ENCODE data around the gene TUBA3D.
"Not testable (repeated sequence)": the region's sequence is repeated elsewhere in the genome, so short reads cannot be mapped to it uniquely, and the experiment has no call there.

TUBA3D gene

DNA sequence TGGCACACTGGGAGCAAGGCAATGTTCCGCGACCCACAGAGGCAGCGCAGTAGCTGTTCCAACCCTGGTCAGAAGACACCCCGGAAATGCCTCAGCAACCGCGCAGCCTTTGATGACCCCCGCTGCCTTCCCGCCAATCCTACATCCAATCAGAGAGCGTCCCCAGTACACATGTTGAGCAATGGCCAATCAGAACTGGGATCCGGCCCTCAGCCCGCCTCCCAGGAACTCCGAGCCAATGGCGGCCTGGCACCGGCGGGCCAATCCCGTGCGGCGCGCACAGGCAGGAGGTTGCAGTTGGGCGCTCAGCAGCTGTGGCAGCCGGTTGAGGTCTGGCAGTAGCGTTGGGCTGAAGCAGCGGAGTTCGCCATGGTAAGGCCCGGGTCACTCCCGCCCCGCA is at the start of gene TUBA3D:
TSS of gene TUBA3D (plus strand) at position 289 of the 400 bp plus-strand sequence. CDS start at position 370, 81 bp downstream.
- no peak for DNase-seq

DNA sequence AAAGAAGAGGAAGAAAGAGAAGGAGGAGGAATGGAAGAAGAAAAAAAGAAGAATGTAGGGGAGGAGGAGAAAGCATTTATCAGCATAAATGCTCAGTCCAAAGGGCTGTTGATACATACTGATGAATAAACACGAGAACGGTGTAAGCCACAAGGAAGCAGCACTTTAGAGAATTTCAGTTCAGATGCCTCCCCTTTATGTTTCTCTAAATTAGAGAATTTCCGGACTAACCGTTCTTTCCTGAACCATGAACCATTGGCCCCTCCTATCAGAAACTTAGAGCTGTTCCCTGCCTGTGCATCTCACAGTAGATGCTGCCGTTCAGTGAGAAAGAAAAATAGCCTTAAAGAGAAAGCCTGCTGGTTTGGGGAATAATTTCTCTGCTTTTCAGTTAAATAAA is 49.2 kb upstream of the TUBA3D start:
- DNase-seq: no peak

DNA sequence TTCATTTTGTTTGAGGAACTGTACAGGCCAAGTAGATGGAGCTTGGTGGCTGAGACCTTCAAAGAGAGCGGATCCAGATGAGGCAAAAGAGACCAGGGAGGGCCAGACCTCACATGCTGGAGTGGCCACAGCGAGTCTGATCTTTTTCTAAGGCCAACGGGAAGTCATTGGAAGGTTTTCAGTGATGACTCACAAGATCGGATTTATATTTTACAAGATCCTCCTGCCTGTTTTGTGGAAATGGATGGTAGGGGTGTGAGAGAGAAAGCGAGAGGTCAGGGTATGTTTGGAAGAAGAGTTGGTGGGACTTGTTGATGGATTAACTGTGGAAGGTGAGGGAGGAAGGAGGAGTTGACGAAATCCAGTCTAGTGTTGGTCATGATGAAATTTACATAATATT is 44.6 kb upstream of the TUBA3D start:
- no peak for DNase-seq

DNA sequence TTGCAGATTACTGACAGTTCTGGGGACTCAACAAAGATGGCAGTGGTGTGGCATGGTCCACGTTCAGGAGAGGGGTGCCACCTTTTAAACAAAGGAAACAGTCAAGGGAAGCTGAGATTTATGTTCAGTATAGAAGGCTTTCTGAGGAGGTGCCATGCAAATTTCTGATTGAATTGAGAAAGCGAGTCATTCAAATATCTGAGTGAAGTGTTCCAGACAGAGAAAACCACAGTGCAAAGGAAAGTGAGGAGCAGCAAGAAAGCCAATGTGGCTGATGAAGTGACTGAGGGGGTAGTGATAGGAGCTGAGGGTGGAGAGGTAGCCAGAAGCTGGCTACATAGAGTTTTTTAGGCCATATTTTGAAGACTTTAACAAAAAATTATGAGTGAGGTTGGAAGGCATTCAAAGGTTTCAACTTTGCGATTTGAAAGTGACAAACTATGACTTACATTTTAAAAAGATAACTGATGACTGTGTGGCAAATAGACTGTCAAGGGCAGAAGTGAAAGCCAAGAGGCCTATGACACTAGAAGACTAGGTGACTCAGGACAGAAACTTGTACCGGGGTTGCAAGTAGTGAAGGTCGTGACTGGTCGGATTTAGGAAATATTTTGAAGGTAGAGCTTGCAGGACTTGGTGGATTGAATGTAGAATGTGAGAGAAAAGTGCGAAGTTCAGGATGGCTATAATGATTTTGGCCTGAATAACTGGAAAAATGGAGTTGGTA is 35.0 kb upstream of the TUBA3D start:
- DNase-seq: not testable (repeated sequence)

DNA sequence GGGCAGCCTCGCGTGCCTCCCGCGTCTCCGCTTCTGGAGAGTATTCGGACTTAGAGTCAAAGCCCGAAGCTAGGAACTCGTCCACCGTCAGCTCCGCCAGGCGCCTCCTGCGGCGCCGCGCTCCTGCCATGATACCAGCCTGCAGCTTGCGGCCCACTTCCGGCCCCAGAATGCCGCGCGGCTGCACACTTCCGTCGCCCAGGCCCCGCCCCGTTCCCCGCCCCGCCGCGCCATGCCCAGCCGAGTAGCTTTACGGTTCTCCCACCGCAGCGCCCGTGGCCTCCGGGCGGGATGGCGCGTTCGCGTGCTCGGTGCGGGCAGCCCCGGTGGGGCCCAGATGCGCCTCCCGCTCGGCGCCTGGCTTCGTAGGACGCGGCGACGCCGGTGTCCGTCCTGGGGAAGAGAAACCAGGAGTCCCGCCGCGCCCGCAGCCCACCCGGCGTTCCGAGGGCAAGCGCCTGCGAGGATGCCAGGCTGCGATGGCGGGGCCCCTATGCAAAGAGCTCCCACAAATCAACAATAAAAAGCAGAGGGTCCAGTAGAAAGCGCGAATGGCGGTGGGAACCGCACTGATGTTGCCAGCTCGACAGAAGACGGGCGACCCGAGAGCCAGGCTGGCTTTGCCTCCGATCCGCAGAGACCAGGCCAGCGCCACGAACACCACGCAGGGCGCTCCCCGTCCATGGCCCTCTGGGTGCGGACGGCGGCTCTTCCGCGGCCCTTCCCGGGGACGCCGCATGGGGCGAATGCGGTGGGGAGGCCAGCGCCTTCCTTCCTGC is 31.0 kb upstream of the TUBA3D start:
- DNase-seq: not testable (repeated sequence)

DNA sequence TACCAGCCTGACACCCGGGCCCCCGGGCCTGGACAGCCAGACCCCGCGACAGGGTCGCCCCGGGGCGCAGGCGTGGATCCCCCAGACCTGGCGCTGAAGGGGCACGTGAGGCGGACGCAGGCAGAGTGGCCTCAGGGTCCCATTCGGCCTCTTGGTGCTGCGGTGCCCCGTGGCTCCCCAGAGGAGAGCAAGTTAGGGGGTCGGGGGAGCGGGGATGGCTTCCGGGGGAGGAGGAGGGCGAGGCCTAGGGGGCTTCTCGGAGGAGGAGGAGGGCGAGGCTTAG is 30.5 kb upstream of the TUBA3D start:
- not testable (repeated sequence) for DNase-seq

DNA sequence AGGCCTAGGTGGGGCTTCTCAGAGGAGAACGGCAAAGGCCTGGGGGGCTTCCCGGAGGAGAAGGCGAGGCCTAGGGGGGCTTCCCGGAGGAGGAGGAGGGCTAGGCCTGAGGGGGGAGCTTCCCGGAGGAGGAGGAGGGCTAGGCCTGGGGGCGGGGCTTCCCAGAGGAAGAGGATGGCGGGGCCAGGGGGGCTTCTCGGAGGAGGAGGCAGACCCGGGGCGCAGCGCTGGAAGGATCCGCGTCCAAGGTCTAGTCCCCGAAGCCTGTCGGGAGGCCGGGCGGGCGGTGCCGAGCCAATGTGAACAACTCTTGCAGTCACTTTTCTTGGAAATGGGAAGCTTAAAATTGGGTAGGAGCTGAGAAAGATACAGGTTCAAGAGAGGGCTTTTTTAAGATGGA is 30.0 kb upstream of the TUBA3D start:
- no peak for DNase-seq

DNA sequence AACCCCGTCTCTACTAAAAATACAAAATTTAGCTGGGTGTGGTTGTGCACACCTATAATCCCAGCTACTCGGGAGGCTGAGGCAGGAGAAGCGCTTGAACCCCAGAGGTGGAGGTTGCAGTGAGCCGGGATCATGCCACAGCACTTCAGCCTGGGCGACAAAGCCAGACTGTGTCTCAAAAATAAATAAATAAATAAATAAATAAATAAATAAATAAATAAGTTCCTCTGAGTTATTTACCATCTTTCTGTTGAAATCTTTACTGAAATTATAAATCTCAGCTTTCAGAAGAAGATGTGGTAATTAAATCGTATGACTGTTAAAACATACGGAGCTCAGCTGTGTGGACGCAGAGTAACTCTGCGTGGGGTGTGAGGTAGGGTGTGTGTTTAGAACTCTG is 27.9 kb upstream of the TUBA3D start:
- not testable (repeated sequence) for DNase-seq

DNA sequence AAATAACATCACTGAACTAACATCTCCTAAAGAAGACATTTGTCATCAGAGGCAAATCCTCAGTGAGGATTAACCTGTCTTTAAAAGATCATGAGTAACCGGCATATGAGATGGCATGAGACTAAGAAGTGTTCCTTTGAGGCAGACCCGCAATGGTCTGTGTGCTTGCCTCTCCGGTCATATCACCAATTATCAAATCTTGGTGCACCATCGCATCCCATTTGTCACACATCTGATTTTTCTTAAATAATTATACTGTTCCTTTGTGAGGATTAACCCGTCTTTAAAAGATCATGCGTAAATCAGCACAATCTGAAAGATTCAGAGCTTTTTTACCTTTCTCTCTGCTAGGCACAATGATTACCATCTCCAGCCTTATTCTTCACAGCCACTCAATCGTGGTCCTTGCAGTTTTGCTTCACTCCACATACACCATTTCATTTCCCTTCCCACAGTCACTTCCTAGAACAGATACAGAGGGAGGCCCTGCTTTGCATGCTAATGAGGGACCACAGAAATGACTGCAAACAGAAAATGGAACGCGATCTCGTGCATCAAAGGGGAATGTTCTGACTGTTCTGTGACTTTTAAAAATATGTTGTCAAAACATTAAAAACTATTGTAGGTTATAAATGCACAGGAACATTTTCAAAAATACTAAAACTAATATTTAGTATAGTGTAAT is 24.5 kb upstream of the TUBA3D start:
- not testable (repeated sequence) for DNase-seq

DNA sequence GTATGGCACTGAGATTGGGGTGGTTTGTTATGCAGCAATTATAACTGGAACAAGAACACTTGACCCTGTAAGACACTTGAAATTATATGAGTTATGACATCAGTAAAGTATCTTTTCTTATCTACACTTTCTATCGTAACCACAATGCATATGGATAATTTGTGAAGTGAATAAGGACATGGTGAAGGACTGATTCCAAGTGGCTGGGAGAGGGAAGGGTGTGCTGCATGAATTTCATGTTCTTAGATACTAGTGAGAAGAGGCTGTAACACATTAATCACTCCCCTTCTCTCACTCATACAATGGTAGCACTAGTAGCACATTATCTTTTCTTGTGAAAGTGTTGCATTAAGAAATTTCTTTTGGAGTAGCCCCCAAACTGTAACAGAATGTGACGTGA is 21.0 kb upstream of the TUBA3D start:
- not testable (repeated sequence) for DNase-seq

DNA sequence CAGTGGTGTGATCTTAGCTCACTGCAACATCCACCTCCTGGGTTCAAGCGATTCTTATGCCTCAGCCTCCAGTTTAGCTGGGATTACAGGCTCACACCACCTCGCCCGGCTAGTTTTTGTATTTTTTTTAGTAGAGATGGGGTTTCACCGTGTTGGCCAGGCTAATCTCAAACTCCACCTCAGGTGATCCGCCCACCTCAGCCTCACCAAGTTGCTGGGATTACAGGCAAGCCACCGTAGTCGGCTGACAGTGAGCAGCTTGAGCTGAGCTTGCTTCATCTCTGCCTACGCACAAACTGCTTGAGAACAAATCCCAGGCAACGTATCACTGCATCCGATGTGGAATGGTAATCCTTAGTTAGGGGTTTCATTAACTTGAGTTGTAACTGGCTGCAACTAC is 8.2 kb upstream of the TUBA3D start:
- DNase-seq: not testable (repeated sequence)

DNA sequence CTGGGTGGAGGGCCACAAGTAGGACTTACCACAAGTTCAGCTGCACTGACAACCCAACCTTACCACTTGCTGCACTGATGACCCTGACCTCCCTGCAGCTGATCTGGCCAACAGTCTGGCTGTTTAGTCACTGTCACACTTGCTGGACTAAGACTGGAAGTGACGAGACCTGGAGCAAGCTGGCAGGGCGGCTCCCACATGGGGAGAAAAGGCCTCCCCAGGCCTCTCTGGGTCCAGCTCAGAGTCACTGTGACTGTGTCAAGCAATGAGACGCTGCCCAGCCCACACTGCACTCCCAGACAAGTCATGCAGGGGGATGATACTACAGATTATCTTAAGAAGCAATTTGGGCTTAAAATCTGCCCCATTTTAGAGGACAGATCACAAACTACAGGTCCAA is 5.0 kb upstream of the TUBA3D start:
- not testable (repeated sequence) for DNase-seq

DNA sequence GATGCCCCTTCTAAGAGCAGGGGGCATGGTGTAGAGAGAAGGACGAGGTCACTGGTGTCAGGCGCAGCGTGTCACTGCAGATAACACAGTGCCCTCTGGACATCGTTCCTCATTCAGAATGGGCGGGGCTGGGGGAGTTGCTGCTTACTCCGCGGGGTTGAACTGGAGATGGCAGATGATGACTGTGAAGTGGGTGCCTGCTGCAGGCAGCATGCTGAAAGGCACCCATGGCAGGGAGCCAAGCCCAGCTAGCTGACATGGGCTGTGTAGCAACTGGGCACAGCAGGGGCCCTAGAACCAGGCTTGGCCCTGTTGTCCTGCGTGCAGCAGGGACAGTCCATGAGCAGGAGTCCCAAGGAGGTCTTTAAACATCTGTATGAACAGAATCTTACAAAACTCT is 4.3 kb upstream of the TUBA3D start:
- peak in 2 of 3 donors; percentile 2 to 8 for DNase-seq

DNA sequence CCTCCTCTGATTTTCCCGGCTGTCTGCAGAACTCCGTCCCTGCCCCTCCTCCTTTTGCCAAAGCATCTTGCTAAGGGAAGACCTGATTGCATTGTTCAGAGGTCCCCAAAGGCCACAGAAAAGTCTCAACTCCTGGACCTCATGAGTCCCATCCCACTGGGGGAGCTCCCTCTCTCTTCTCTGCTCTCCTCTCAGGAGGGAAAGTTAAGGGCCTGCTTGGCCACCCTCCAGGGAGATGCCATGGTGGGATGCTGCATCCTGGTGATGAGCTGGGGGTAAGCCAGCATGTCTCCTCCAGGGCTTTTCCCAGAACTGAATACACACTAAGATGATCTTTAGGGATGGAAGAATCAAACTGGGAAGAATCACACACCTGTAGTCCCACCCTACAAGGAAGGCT is 2.7 kb upstream of the TUBA3D start:
- DNase-seq: not testable (repeated sequence)

DNA sequence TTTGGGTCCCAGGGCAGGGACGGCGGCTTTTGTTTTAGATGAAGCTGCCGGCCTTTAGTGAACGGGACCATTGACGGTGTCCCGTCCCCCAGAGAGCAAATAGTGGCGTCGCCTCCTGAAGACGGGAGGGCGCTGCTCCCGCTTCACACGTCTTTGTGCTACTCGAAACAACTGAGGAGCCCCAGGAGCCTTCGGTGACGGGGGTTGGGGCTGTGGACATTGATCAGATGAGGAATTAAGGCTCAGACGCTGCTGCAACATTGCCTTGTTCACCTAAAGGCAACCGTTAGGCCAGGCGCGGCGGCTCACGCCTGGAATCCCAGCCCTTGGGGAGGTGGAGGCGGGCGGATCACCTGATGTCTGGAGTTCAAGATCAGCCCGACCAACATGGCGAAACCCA is 444 bp downstream of the TUBA3D start:
- DNase-seq: not testable (repeated sequence)

DNA sequence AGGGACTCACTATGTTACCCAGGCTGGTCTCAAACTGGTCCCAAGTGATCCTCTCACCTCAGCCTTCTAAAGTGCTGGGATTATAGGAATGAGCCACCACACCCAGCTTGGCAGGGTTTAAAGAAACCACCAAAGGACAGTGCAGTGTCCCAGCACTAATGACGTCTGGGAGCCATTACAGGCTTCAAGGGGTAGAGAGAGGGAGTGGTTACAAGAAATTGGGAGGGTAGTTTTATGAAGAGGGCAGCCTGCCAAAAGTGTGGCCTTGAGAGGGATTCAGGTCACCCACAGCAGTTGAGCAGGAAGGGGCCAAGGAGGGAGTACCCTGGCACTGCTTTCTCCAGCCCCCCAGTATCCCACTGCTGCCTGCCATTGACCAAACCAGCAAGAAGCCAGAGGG is 1.3 kb downstream of the TUBA3D start:
- DNase-seq: not testable (repeated sequence)

DNA sequence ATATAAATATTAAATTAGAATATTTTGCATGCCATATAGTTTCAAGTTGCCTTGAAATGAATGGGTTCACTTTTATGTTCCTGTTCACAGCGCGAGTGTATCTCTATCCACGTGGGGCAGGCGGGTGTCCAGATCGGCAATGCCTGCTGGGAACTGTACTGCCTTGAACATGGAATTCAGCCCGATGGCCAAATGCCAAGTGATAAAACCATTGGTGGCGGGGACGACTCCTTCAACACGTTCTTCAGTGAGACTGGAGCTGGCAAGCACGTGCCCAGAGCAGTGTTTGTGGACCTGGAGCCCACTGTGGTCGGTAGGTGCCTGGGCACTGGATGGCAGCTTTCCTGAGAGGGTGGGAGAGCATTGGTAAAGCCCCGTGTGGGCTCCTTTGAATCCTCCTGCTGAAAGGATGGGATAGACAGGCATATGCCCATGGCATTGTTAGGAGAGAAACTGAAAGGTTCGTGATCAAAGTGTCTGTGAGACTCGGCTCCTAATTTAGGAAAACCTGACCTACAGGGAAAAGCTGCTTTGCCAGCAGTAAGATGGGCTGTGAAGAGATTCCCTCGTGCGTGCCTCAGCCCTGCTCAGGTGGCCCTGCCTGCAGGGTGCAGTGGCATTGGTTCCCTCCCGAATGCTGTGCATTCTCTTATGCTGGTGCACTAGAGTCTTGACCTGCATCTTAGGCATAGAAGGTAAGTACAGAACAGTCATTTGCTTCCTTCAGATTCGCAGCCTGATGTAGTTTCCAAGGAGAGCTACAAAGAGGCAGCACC is 2.3 kb downstream of the TUBA3D start:
- DNase-seq: not testable (repeated sequence)

DNA sequence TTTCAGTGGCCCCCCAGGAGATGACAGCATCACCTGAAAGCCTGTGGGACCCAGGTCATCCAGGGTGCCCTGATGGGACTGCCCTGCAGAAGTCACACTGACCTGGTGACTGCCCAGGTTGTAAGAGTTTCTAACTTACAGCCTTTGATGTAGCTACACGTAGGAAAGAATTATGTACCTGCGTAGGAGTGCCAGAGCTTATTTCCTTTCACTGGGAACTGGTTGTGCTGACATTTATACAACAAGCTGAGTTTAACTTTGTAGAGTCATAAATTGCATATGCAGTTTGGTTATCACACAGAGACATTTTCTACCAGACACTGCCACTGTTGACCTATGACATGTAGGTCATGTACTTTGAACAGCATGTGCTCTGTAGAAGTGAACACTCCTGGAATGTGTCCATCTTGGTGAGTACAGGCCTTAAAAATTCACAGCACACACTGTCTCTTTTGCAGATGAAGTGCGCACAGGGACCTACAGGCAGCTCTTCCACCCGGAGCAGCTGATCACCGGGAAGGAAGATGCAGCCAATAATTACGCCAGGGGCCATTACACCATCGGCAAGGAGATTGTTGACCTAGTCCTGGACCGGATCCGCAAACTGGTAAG is 3.0 kb downstream of the TUBA3D start:
- not testable (repeated sequence) for DNase-seq

DNA sequence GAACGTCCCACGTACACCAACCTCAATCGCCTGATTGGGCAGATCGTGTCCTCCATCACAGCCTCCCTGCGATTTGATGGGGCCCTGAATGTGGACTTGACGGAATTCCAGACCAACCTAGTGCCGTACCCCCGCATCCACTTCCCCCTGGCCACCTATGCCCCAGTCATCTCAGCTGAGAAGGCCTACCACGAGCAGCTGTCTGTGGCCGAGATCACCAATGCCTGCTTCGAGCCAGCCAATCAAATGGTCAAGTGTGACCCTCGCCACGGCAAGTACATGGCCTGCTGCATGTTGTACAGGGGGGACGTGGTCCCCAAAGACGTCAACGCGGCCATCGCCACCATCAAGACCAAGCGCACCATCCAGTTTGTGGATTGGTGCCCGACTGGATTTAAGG is 4.4 kb downstream of the TUBA3D start:
- DNase-seq: not testable (repeated sequence)

DNA sequence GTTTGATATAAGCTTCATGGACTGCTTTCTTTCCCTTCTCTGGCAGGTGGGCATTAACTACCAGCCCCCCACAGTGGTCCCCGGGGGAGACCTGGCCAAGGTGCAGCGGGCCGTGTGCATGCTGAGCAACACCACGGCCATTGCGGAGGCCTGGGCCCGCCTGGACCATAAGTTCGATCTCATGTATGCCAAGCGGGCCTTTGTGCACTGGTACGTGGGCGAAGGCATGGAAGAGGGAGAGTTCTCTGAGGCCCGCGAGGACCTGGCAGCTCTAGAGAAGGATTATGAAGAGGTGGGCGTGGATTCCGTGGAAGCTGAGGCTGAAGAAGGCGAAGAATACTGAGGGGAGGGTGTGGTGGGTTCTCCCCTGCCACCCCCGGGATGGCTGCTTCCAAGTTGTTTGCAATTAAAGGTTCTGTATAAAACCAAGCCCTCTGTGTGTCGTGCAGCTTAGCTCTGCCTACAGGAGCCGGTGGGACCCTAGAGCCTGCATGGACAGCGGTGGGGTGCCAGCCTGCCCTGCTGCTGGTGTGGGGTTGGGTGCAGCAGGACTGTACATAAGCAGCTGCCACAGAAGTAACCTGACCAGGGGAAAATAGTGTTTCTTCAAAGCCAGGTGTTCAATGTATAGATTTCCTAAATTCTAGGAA is 6.7 kb downstream of the TUBA3D start:
- not testable (repeated sequence) for DNase-seq

DNA sequence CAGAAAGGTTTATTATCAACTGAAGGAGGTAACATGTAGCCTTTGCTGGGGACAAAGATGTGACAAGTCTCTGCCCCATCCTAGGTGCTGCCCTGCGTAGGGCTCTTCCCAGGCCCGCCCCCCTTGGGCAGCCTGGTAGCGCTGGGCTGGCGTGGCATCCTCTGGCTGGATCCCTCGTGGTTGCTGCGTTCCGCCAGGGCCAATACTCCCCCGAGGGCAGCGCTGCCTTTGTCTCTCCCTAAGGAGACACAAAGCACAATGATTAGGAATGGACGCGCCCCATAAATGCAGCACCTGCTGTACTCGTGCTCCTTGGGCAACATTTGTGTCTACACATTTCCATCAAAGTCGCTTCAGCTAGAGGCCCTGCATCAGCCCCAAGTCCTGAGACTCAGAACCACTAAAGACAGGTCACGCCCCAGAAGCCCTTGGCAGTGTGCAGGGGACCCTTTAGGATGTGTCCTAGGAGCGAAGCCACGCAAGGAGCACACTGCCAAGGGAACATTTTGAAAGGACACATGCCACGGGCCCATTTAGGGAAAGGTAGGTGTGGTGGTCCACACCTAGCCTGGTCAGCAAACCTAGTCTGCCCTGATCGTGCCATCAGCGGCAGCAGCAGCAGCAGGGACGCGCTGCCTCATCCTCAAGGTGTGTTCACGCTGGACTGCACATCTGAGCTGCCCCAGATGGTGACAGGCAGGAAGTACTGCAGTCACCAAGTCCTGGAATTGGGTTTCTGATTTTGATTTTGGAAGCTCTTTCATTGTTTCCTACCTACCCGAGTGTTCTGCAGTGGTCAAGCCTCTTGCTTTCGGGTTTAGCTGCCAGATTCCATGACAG is 8.3 kb downstream of the TUBA3D start:
- DNase-seq: not testable (repeated sequence)

Measured in suppressor macrophage treated with lipopolysaccharide for 1 hour (primary cell).